Liver (tissue), 9 donors: ENCODE results near the gene COL15A1. TPM values are rescaled to one million over a fixed set of nuclear protein-coding genes. Genes with fewer than 3 reads are reported as not detected.

Experiments used
- DNase-seq: peaks from one replicate; pipeline ENCODE4 v3.0.0-alpha.2; 2017; ENCODE audit warnings: low spot score
- H3K27ac ChIP-seq, 2 donors: one replicate each; pipeline ENCODE4 v1.7.0; 2013; ENCODE audit warnings: inconsistent platforms in 2 of 2, low read length in 2 of 2, control low read depth in 1 of 2, low read depth in 1 of 2, mild to moderate bottlenecking in 1 of 2
- H3K27me3 ChIP-seq, 4 donors: one replicate each; pipeline versions ENCODE4 v1.6.1 to v1.7.0; 2013; ENCODE audit warnings: low read length in 3 of 4, inconsistent platforms in 1 of 4, mild to moderate bottlenecking in 1 of 4, moderate library complexity in 1 of 4; ENCODE audit not compliant: control insufficient read depth in 4 of 4, insufficient read depth in 4 of 4
- H3K36me3 ChIP-seq, 4 donors: one replicate each; pipeline versions ENCODE4 v1.6.1 to v1.7.0; 2013; ENCODE audit warnings: low read length in 3 of 4, mild to moderate bottlenecking in 3 of 4, low read depth in 1 of 4, moderate library complexity in 1 of 4; ENCODE audit not compliant: control insufficient read depth in 4 of 4, insufficient read depth in 3 of 4
- H3K4me1 ChIP-seq, 4 donors: one replicate each; pipeline versions ENCODE4 v1.6.1 to v1.7.0; 2013; ENCODE audit warnings: low read length in 3 of 4, mild to moderate bottlenecking in 3 of 4, moderate library complexity in 1 of 4; ENCODE audit not compliant: control insufficient read depth in 4 of 4, insufficient read depth in 4 of 4
- H3K4me3 ChIP-seq, 3 donors: one replicate each; pipeline versions ENCODE4 v1.6.1 to v1.7.0; 2013; ENCODE audit warnings: low read length in 3 of 3, control low read depth in 1 of 3, low read depth in 1 of 3, mild to moderate bottlenecking in 1 of 3
- H3K9ac ChIP-seq, 2 donors: one replicate each; pipeline ENCODE4 v1.7.0; 2013; ENCODE audit warnings: low read length in 2 of 2, mild to moderate bottlenecking in 2 of 2, moderate library complexity in 2 of 2, control low read depth in 1 of 2, low read depth in 1 of 2
- H3K9me3 ChIP-seq, 4 donors: one replicate each; pipeline versions ENCODE4 v1.6.1 to v1.7.0; 2013; ENCODE audit warnings: low read length in 3 of 4; ENCODE audit not compliant: control insufficient read depth in 4 of 4
- ATF3 ChIP-seq: IDR thresholded peaks from 2 replicates; pipeline ENCODE4 v1.6.1; 2016; ENCODE audit warnings: antibody characterized with exemption
- CTCF ChIP-seq: fragments of 150-350 bp; IDR thresholded peaks from 2 replicates; pipeline ENCODE4 v1.5.1; 2017; ENCODE audit warnings: improper control_type of control experiment, low read depth, low read length; ENCODE audit not compliant: missing input control
- GABPA ChIP-seq, 2 donors: IDR thresholded peaks in 1 of 2; conservative IDR thresholded peaks in 1 of 2; 2 replicates each; pipeline ENCODE4 v1.6.1; 2016; ENCODE audit warnings: antibody characterized with exemption in 2 of 2, mild to moderate bottlenecking in 1 of 2, moderate library complexity in 1 of 2
- HNF4A ChIP-seq, 2 donors: conservative IDR thresholded peaks; 2 replicates each; pipeline ENCODE4 v1.6.1; 2016; ENCODE audit warnings: antibody characterized with exemption in 2 of 2, mild to moderate bottlenecking in 2 of 2
- JUND ChIP-seq, 2 donors: IDR thresholded peaks; 2 replicates each; pipeline ENCODE4 v1.6.1; 2016; ENCODE audit warnings: antibody characterized with exemption in 2 of 2
- MAX ChIP-seq: IDR thresholded peaks from 2 replicates; pipeline ENCODE4 v1.6.1; 2016; ENCODE audit warnings: antibody characterized with exemption
- RAD21 ChIP-seq, 2 donors: IDR thresholded peaks; 2 replicates each; pipeline ENCODE4 v1.6.1; 2016; ENCODE audit warnings: antibody characterized with exemption in 2 of 2, mild to moderate bottlenecking in 2 of 2
- REST ChIP-seq: IDR thresholded peaks from 2 replicates; pipeline ENCODE4 v1.6.1; 2016; ENCODE audit warnings: antibody characterized with exemption, mild to moderate bottlenecking
- TAF1 ChIP-seq: conservative IDR thresholded peaks from 2 replicates; pipeline ENCODE4 v1.6.1; 2016; ENCODE audit warnings: antibody characterized with exemption, mild to moderate bottlenecking
- ZBTB33 ChIP-seq: IDR thresholded peaks from 2 replicates; pipeline ENCODE4 v1.6.1; 2016; ENCODE audit warnings: antibody characterized with exemption
- WGBS: extraction: QIAGEN DNeasy Blood & Tissue Kit; methylation state at CpG from one replicate; pipeline ENCODE4 v1.1.7; 2013; 5-methylcytosine and 5-hydroxymethylcytosine counted together
- polyA plus RNA-seq, 2 donors: library from polyadenylated mRNA; stranded (reverse) in 1 of 2; unstranded in 1 of 2; fragments of 200-250 nt in 1 of 2; fragments of >200 nt in 1 of 2; fragmentation: Nextera tagmentation in 1 of 2; extraction: Ambion mirVana in 1 of 2; gene quantifications; one replicate each; pipeline versions ENCODE4 v1.2.1 to v1.2.3, GENCODE V29; 2013 to 2015
- total RNA-seq, 2 donors: library from RNA; depleted of rRNA; stranded (reverse); fragments of >200 nt; gene quantifications; one replicate each; pipeline ENCODE4 v1.2.3, GENCODE V29; 2014
- donor health status: healthy.
- donor health status: healthy.
- donor health status: healthy.
- donor health status: healthy.
- donor health status: healthy.

The COL15A1 gene
- total and polyA plus RNA-seq, 4 donors = 0.10 to 0.42 (median 0.24) TPM

GRCh38 chr9:99012957-99013512 is 69.3 kb downstream of the COL15A1 start:
- Histone ChIP-seq H3K36me3 (no peaks in the 10 kb centered on the region), H3K27ac (no peak overlapping the region), H3K9me3 (no peaks in the 10 kb centered on the region), H3K4me1 (no peaks in the 10 kb centered on the region), H3K4me3 (no peak overlapping the region), H3K27me3 (no peaks in the 10 kb centered on the region), H3K9ac (no peak overlapping the region)
- no peak for DNase-seq
- TF ChIP-seq JUND (IDR thresholded peaks at IDR 0.05) = no peak
- TF ChIP-seq RAD21 (IDR thresholded peaks at IDR 0.05) = peak; percentile 38 to 50
- 82% methylated on average over 5 of the region's 5 CpGs for WGBS

GRCh38 chr9:99013550-99013949 is 69.8 kb downstream of the COL15A1 start:
- no peaks in the 10 kb centered on the region for H3K36me3 ChIP-seq
- no peaks in the 10 kb centered on the region for H3K27me3 ChIP-seq
- H3K4me3 ChIP-seq = no peak overlapping the region
- DNase-seq = no peak
- H3K9ac ChIP-seq = no peak overlapping the region
- TF ChIP-seq TAF1 (no peak), JUND (IDR thresholded peaks at IDR 0.05) (no peak), CTCF (no peak), HNF4A (conservative IDR thresholded peaks at IDR 0.05) (no peak), ATF3 (no peak), ZBTB33 (no peak)
- 72% methylated on average over 4 of the region's 4 CpGs for WGBS
- H3K27ac ChIP-seq = no peak overlapping the region
- no peaks in the 10 kb centered on the region for H3K9me3 ChIP-seq
- no peaks in the 10 kb centered on the region for H3K4me1 ChIP-seq

- Histone ChIP-seq H3K9ac (no peak overlapping the region), H3K36me3 (no peaks in the 10 kb centered on the region), H3K9me3 (no peaks in the 10 kb centered on the region), H3K27me3 (no peaks in the 10 kb centered on the region), H3K4me1 (no peaks in the 10 kb centered on the region), H3K27ac (no peak overlapping the region), H3K4me3 (no peak overlapping the region)
- WGBS = 87% methylated on average over 3 of the region's 3 CpGs
- DNase-seq = no peak
- TF ChIP-seq CTCF (no peak), JUND (IDR thresholded peaks at IDR 0.05) (no peak), REST (no peak), MAX (no peak), ATF3 (no peak), GABPA (IDR thresholded peaks at IDR 0.05 in 1 of 2, conservative IDR thresholded peaks at IDR 0.05 in 1 of 2) (no peak)
Observed at GRCh38 chr9:99015448-99015847, 71.7 kb downstream of the COL15A1 start.
